Naive B cell (primary cell): ENCODE measurements around the gene HBA2. TPM values are rescaled to one million over a fixed set of nuclear protein-coding genes. Genes with fewer than 3 reads are reported as not detected.
"Not testable (repeated sequence)": the region's sequence is repeated elsewhere in the genome, so short reads cannot be mapped to it uniquely, and the experiment has no call there.

Source experiments
- ATAC-seq, 2 donors: fragments of 150-1000 bp; cut with Tn5 transposase; 2 replicates each; pipeline ENCODE4 v1.10.0; 2021; ENCODE audit warnings: low read depth in 2 of 2, mild to moderate bottlenecking in 2 of 2, moderate library complexity in 2 of 2
- DNase-seq: peaks from one replicate; pipeline ENCODE4 v3.0.0; 2022
- H3K27ac Mint-ChIP-seq, 6 donors: one replicate each; pipeline ENCODE4 v1.8.0; 2020 to 2022; ENCODE audit warnings: mild to moderate bottlenecking in 6 of 6, mixed read lengths in 6 of 6, moderate library complexity in 5 of 6, inconsistent platforms in 2 of 6
- H3K27me3 Mint-ChIP-seq, 3 donors: one replicate each; pipeline ENCODE4 v1.8.0; 2021 to 2022; ENCODE audit warnings: mixed read lengths in 3 of 3, mild to moderate bottlenecking in 1 of 3
- H3K36me3 Mint-ChIP-seq, 2 donors: one replicate each; pipeline ENCODE4 v1.8.0; 2020 to 2022; ENCODE audit warnings: mixed read lengths in 2 of 2, inconsistent platforms in 1 of 2, mild to moderate bottlenecking in 1 of 2
- H3K4me1 Mint-ChIP-seq, 3 donors: one replicate each; pipeline ENCODE4 v1.8.0; 2020 to 2022; ENCODE audit warnings: mixed read lengths in 3 of 3, inconsistent platforms in 1 of 3, mild to moderate bottlenecking in 1 of 3, moderate library complexity in 1 of 3
- H3K4me3 Mint-ChIP-seq, 8 donors: one replicate each; pipeline ENCODE4 v1.8.0; 2020 to 2022; ENCODE audit warnings: mild to moderate bottlenecking in 8 of 8, mixed read lengths in 8 of 8, moderate library complexity in 8 of 8, inconsistent platforms in 2 of 8
- H3K9me3 Mint-ChIP-seq, 7 donors: one replicate each; pipeline ENCODE4 v1.8.0; 2020 to 2022; ENCODE audit warnings: mixed read lengths in 7 of 7, mild to moderate bottlenecking in 5 of 7, inconsistent platforms in 2 of 7, moderate library complexity in 1 of 7
- polyA plus RNA-seq, 6 donors: library from polyadenylated mRNA; unstranded; fragments of 300-500 nt; fragmentation: Illumina TruSeq; gene quantifications; one replicate each; pipeline ENCODE4 v1.2.3, GENCODE V29; 2021; ENCODE audit warnings: low read depth in 6 of 6

Gene HBA2
- polyA plus RNA-seq, 6 donors from 2014 or later, result 184 to 1,142 (median 693) TPM

- no peak overlapping the region for H3K27ac Mint-ChIP-seq
- H3K36me3 Mint-ChIP-seq, result peaks cover 0 to 5% of the 10 kb centered on the region in 2 donors
Observed at GRCh38 chr16:200388-200787, 27.7 kb downstream of the HBA2 start.

DNA sequence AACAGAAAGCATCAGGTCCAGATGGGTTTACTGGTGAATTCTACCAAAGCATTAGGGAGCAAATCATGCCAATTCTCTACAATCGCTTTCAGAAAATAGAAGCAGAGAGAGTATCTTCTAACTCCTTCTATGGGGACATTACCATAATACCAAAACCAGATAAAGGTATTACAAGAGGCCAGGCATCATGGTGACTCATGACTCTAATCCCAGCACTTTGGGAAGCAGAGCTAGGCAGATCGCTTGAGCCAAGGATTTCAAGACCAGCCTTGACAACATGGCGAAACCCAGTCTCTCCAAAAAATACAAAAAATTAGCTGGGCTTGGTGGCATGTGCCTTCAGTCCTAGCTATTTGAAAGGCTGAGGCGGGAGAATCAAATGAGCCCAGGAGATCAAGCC lies 30.6 kb downstream of the HBA2 start:
- no peaks in the 10 kb centered on the region for H3K9me3 Mint-ChIP-seq
- DNase-seq (no peak), ATAC-seq (no peak)
- H3K27me3 Mint-ChIP-seq, result no peaks in the 10 kb centered on the region
- no peaks in the 10 kb centered on the region for H3K4me1 Mint-ChIP-seq
- no peak overlapping the region for H3K4me3 Mint-ChIP-seq
- H3K36me3 Mint-ChIP-seq, result peaks cover 6 to 13% of the 10 kb centered on the region in 2 donors
- no peak overlapping the region for H3K27ac Mint-ChIP-seq

More at GRCh38 chr16:200388-200787, 27.7 kb downstream of the HBA2 start:
- Mint-ChIP-seq H3K9me3 (no peaks in the 10 kb centered on the region), H3K27me3 (no peaks in the 10 kb centered on the region), H3K4me3 (no peak overlapping the region), H3K4me1 (no peaks in the 10 kb centered on the region)
- DNase-seq, result no peak
- ATAC-seq, result no peak

- not testable (repeated sequence) for H3K4me1 Mint-ChIP-seq, ATAC-seq, H3K4me3 Mint-ChIP-seq, DNase-seq, H3K9me3 Mint-ChIP-seq, H3K27me3 Mint-ChIP-seq
- H3K36me3 Mint-ChIP-seq, result peaks cover 10 to 17% of the 10 kb centered on the region in 2 donors
- H3K27ac Mint-ChIP-seq, result peak overlapping the region in 1 of 6 donors; percentile 24
Observed at GRCh38 chr16:204046-204445, 31.4 kb downstream of the HBA2 start.

DNA sequence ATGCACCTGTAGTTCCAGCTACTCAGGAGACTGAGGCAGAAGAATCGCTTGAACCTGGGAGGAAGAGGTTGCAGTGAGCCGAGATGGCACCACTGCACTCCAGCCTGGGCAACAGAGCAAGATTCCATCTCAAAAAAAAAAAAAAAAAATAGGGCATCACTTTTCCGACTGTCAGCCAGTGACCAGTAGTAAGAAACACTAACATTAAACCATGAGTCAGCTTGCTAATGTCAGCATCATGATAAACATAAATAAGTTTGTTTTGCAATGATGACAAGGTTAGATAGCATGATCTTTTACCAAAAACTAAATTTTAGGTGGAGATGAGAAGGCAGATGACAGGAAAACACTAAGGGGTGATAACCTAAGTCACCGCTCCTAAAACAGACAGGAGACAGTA lies 36.7 kb downstream of the HBA2 start:
- ATAC-seq, H3K4me3 Mint-ChIP-seq, H3K9me3 Mint-ChIP-seq, H3K27ac Mint-ChIP-seq, H3K27me3 Mint-ChIP-seq, DNase-seq: not testable (repeated sequence)
- peaks cover 5 to 24% (median 5%) of the 10 kb centered on the region in 3 donors for H3K4me1 Mint-ChIP-seq
- peaks cover 10 to 12% of the 10 kb centered on the region in 2 donors for H3K36me3 Mint-ChIP-seq

DNA sequence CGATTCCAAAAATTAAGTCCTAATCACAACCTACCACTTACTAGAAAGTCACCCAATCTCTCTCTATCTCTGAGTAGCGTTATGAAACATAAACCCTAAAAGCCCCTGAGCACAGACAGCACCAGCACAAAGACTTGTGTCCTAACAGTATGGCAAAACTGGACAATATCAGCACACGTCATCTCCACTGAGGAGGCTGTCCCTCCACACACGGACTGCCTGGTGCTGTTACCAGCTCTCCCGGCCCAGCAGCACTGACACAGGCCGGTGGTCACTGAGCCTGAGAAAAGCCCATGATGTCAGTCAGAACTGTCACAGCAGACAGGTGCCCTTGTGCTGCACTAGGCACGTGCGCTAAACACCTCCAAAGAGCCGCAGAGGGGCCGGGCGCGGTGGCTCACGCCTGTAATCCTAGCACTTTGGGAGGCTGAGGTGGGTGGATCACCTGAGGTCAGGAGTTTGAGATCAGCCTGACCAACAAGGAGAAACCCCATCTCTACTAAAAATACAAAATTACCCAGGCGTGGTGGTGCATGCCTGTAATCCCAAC lies 39.0 kb downstream of the HBA2 start:
- not testable (repeated sequence) for H3K4me3 Mint-ChIP-seq, H3K9me3 Mint-ChIP-seq, ATAC-seq, DNase-seq, H3K27me3 Mint-ChIP-seq
- peak overlapping the region; percentile 20 to 85 (median 64) for H3K27ac Mint-ChIP-seq
- peaks cover 4 to 10% of the 10 kb centered on the region in 2 donors for H3K36me3 Mint-ChIP-seq
- peaks cover 9 to 26% (median 9%) of the 10 kb centered on the region in 3 donors for H3K4me1 Mint-ChIP-seq

DNA sequence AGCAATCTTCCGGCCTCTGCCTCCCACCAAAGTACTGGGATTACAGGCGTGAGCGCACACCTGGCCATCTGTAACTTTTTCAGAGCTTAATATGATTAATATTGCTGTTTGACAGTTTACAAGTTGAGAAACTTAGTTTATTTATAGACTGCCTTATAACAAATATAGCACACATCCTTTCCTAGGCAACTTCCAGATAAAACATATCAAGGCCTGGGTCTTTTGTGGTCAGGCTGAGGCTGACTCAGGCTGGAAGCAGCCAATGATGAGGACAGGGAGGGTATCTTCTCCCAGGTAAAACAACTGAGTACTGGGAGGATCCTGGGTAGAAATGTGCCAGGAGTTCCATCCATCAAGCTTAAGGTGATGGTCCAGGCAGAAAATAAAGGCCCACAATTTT lies 40.3 kb downstream of the HBA2 start:
- Mint-ChIP-seq H3K9me3 (no peaks in the 10 kb centered on the region), H3K4me3 (no peak overlapping the region), H3K27ac (peak overlapping the region in 1 of 6 donors; percentile 18), H3K36me3 (peaks cover 4 to 7% of the 10 kb centered on the region in 2 donors), H3K4me1 (peaks cover 9 to 26% (median 11%) of the 10 kb centered on the region in 3 donors), H3K27me3 (no peaks in the 10 kb centered on the region)
- no peak for DNase-seq
- ATAC-seq, result no peak

DNA sequence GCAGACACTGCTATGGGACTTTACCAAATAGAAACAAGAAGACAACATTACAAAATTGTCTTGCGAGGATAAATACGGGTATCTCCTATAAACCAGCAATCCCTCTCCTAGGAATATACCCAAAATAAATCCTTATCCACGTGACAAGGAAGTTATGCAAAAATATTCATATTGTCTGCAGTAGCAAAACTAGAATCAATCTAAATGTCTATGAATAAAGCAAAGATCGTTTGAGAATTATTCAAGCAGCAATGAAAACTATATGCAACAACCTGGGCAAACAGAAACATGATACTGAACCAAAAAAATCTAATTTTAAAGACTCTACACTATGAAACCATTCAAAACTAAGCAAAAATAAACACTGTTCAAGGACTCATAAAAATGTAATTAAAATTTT lies 47.3 kb downstream of the HBA2 start:
- no peaks in the 10 kb centered on the region for H3K9me3 Mint-ChIP-seq
- no peaks in the 10 kb centered on the region for H3K27me3 Mint-ChIP-seq
- peaks cover 7 to 9% (median 7%) of the 10 kb centered on the region in 3 donors for H3K4me1 Mint-ChIP-seq
- H3K27ac Mint-ChIP-seq, result no peak overlapping the region
- peaks cover 9 to 10% of the 10 kb centered on the region in 2 donors for H3K36me3 Mint-ChIP-seq
- DNase-seq, result no peak
- no peak for ATAC-seq
- no peak overlapping the region for H3K4me3 Mint-ChIP-seq

Other genes with a start within 250 kb of the HBA2 start
- gene POLR3K, start 119.3 kb upstream of the HBA2 start, polyA plus RNA-seq, result 10 to 100 TPM; 39.0 to 57.3 (median 52.7) TPM
- 100 to 1,000 TPM in 1 of 6 donors, 10 to 100 TPM in 5; 43.3 to 111 (median 67.2) TPM for gene SNRNP25, start 119.0 kb upstream of the HBA2 start, polyA plus RNA-seq
- under 1 TPM in 1 of 6 donors, not detected in 5; 0.08 TPM for gene RHBDF1, start 100.2 kb upstream of the HBA2 start, polyA plus RNA-seq
- gene MPG, start 94.7 kb upstream of the HBA2 start, polyA plus RNA-seq, result 100 to 1,000 TPM in 1 of 6 donors, 10 to 100 TPM in 5; 81.3 to 119 (median 84.6) TPM
- 10 to 100 TPM in 5 of 6 donors, 1 to 10 TPM in 1; 8.1 to 17.1 (median 11.2) TPM for gene NPRL3, start 34.2 kb upstream of the HBA2 start, polyA plus RNA-seq
- not detected for gene HBZ, start 20.2 kb upstream of the HBA2 start, polyA plus RNA-seq
- gene HBM, start 6.9 kb upstream of the HBA2 start, polyA plus RNA-seq, result not detected
- 100 to 1,000 TPM in 3 of 6 donors, 10 to 100 TPM in 3; 42.8 to 256 (median 100) TPM for gene HBA1, start 3.8 kb downstream of the HBA2 start, polyA plus RNA-seq
- not detected for gene HBQ1, start 7.6 kb downstream of the HBA2 start, polyA plus RNA-seq
- gene LUC7L, start 56.6 kb downstream of the HBA2 start, polyA plus RNA-seq, result 10 to 100 TPM in 5 of 6 donors, 1 to 10 TPM in 1; 9.6 to 20.4 (median 12.8) TPM
- 10 to 100 TPM; 19.3 to 28.7 (median 24.5) TPM for gene FAM234A, start 61.9 kb downstream of the HBA2 start, polyA plus RNA-seq
- under 1 TPM in 1 of 6 donors, not detected in 5; 0.14 TPM for gene RGS11, start 103.1 kb downstream of the HBA2 start, polyA plus RNA-seq
- not detected for gene ARHGDIG, start 107.7 kb downstream of the HBA2 start, polyA plus RNA-seq
- not detected for gene PDIA2, start 110.3 kb downstream of the HBA2 start, polyA plus RNA-seq
- gene AXIN1, start 179.8 kb downstream of the HBA2 start, polyA plus RNA-seq, result 1 to 10 TPM in 5 of 6 donors, under 1 TPM in 1; 0.93 to 2.7 (median 1.9) TPM
- 10 to 100 TPM; 60.1 to 76.8 (median 65.7) TPM for gene MRPL28, start 197.7 kb downstream of the HBA2 start, polyA plus RNA-seq
- 10 to 100 TPM in 5 of 6 donors, 1 to 10 TPM in 1; 7.1 to 24.3 (median 17.2) TPM for gene PGAP6, start 209.1 kb downstream of the HBA2 start, polyA plus RNA-seq
- gene NME4, start 224.3 kb downstream of the HBA2 start, polyA plus RNA-seq, result 100 to 1,000 TPM in 1 of 6 donors, 10 to 100 TPM in 5; 56.9 to 104 (median 65.1) TPM
- gene DECR2, start 229.0 kb downstream of the HBA2 start, polyA plus RNA-seq, result 1 to 10 TPM; 3.8 to 9.4 (median 5.2) TPM